HG03095 (cell line): ENCODE data around the gene PRR5.

Experiments
- ATAC-seq: cut with Tn5 transposase; IDR thresholded peaks from one replicate; pipeline ENCODE4 v1.9.1; 2021; ENCODE audit warnings: moderate library complexity; ENCODE audit not compliant: unreplicated experiment

Gene PRR5

GRCh38 chr22:44786610-44787009, 84.6 kb downstream of the PRR5 start:
- no peak for ATAC-seq
